Kasumi-1 (cell line): ENCODE measurements around the gene RECK.

ENCODE experiments used
- DNase-seq, 2 experiments: peaks; one replicate each; lab custom pipeline; 2025; lab: John Stamatoyannopoulos, UW

RECK gene

GRCh38 chr9:36140086-36141084 lies 103.7 kb downstream of the RECK start:
- DNase-seq, result peak; percentile 53 to 59

GRCh38 chr9:36141288-36141687 lies 104.6 kb downstream of the RECK start:
- DNase-seq, result no peak

GRCh38 chr9:36141761-36142160 lies 105.0 kb downstream of the RECK start:
- DNase-seq, result no peak

GRCh38 chr9:36142510-36143244 lies 106.0 kb downstream of the RECK start:
- DNase-seq, result peak; percentile 13 to 39

- DNase-seq, result no peak
These were observed 106.5 kb downstream of the RECK start for GRCh38 chr9:36143245-36143641.

GRCh38 chr9:36144309-36145232 lies 107.9 kb downstream of the RECK start:
- DNase-seq, result no peak

GRCh38 chr9:36145970-36146369 lies 109.3 kb downstream of the RECK start:
- no peak for DNase-seq

- no peak for DNase-seq
These were observed 109.9 kb downstream of the RECK start for GRCh38 chr9:36146651-36147050.

GRCh38 chr9:36147441-36148175 lies 110.9 kb downstream of the RECK start:
- DNase-seq, result no peak

GRCh38 chr9:36148311-36149051 lies 111.8 kb downstream of the RECK start:
- DNase-seq, result peak; percentile 38 to 43

GRCh38 chr9:36149197-36149596 lies 112.5 kb downstream of the RECK start:
- no peak for DNase-seq

GRCh38 chr9:36150574-36151315 lies 114.0 kb downstream of the RECK start:
- DNase-seq, result peak in 1 of 2 experiments; percentile 28

- DNase-seq, result peak; percentile 87 to 95
These were observed 114.8 kb downstream of the RECK start for GRCh38 chr9:36151316-36152210.

- no peak for DNase-seq
These were observed 116.2 kb downstream of the RECK start for GRCh38 chr9:36152741-36153438.

- DNase-seq, result no peak
These were observed 117.0 kb downstream of the RECK start for GRCh38 chr9:36153746-36154145.

GRCh38 chr9:36154331-36154952 lies 117.7 kb downstream of the RECK start:
- DNase-seq, result peak; percentile 80 to 83

GRCh38 chr9:36156116-36156515 lies 119.4 kb downstream of the RECK start:
- no peak for DNase-seq
